ENCODE measurements around the gene SUPT5H. TPM values are rescaled to one million over a fixed set of nuclear protein-coding genes. Genes with fewer than 3 reads are reported as not detected.
A peak's percentile ranks its signal among the peaks of the same experiment; 100 is the strongest.

Gene SUPT5H
- total and polyA plus RNA-seq, 2 of the 13 experiments (the other 11 are each of a cell fraction or from before 2014, with no cell fraction given): 48.2 to 51.7 TPM

- no peak for TF ChIP-seq ZNF713 (CRISPR knock-in tag; IDR thresholded peaks at IDR 0.05)
- no peak for TF ChIP-seq GFI1 (CRISPR knock-in tag; IDR thresholded peaks at IDR 0.05; ENCODE audit: borderline replicate concordance)
- no peak for TF ChIP-seq CBX2 (IDR thresholded peaks at IDR 0.05; ENCODE audit: low read depth, low read length)
- TF ChIP-seq CBX2 (CRISPR knock-in tag; IDR thresholded peaks at IDR 0.05; ENCODE audit: low read depth): no peak
- no peak for TF ChIP-seq ZFP36L1 (CRISPR knock-in tag; IDR thresholded peaks at IDR 0.05)
- TF ChIP-seq KAT8 (CRISPR knock-in tag; IDR thresholded peaks at IDR 0.05): no peak
- TF ChIP-seq ZMAT5 (CRISPR knock-in tag; IDR thresholded peaks at IDR 0.05; ENCODE audit: borderline replicate concordance, low read depth): no peak
- TF ChIP-seq ZBTB46 (CRISPR knock-in tag; IDR thresholded peaks at IDR 0.05; ENCODE audit: borderline replicate concordance): no peak
- no peak for TF ChIP-seq TBX2 (CRISPR knock-in tag; IDR thresholded peaks at IDR 0.05; ENCODE audit: borderline replicate concordance)
- TF ChIP-seq REXO4 (CRISPR knock-in tag; IDR thresholded peaks at IDR 0.05; ENCODE audit: borderline replicate concordance): no peak
- no peak for TF ChIP-seq BORCS8-MEF2B (CRISPR knock-in tag; IDR thresholded peaks at IDR 0.05)
- no peak for TF ChIP-seq ZNF143 (CRISPR knock-in tag; IDR thresholded peaks at IDR 0.05)
- no peak for TF ChIP-seq LRRFIP1 (CRISPR knock-in tag; conservative IDR thresholded peaks at IDR 0.05)
- no peak for TF ChIP-seq ESRRA (CRISPR knock-in tag; IDR thresholded peaks at IDR 0.05; ENCODE audit: low read depth)
- TF ChIP-seq ZNF704 (CRISPR knock-in tag; IDR thresholded peaks at IDR 0.05; ENCODE audit: borderline replicate concordance): no peak
- no peak for TF ChIP-seq KLF16 (CRISPR knock-in tag; IDR thresholded peaks at IDR 0.05)
- no peak for TF ChIP-seq ZNF562 (CRISPR knock-in tag; IDR thresholded peaks at IDR 0.05; ENCODE audit: borderline replicate concordance)
- TF ChIP-seq RXRA (CRISPR knock-in tag; IDR thresholded peaks at IDR 0.05): no peak
- TF ChIP-seq XRCC5 (optimal IDR thresholded peaks at IDR 0.05; ENCODE audit: low read length): peak; percentile 5
- TF ChIP-seq MLXIP (CRISPR knock-in tag; IDR thresholded peaks at IDR 0.05; ENCODE audit: borderline replicate concordance): no peak
Observed at GRCh38 chr19:39402346-39403300, 42.8 kb upstream of the SUPT5H start (continued).
